A549 (cell line): ENCODE results near the gene SFTPB. TPM values are rescaled to one million over a fixed set of nuclear protein-coding genes. Genes with fewer than 3 reads are reported as not detected.
A peak's percentile ranks its signal among the peaks of the same experiment; 100 is the strongest.

ENCODE experiments used
- ATAC-seq, 2 experiments: fragments of 200-7000 bp in 1 of 2; fragments of >200 bp in 1 of 2; cut with Nextera tagmentation in 1 of 2; cut with Tn5 transposase in 1 of 2; 3 replicates each; pipeline versions ENCODE4 v1.8.0 to v1.9.1; 2018 to 2020; ENCODE audit warnings: mild to moderate bottlenecking in 1 of 2, moderate library complexity in 1 of 2
- CTCF ChIA-PET: fragments of 300-600 bp; sonication (Branson Sonifier 250); formaldehyde crosslinking; extraction: SDS; loops from one replicate; lab custom pipeline; 2021; ENCODE audit warnings: antibody characterized with exemption, inconsistent platforms; lab: Yijun Ruan, JAX
- POLR2A ChIA-PET: fragments of 350-600 bp; formaldehyde crosslinking; extraction: SDS; loops from one replicate; lab custom pipeline; 2021; ENCODE audit warnings: antibody characterized with exemption, inconsistent platforms; lab: Yijun Ruan, JAX
- DNase-seq, 2 experiments: peaks; one replicate each; pipeline versions ENCODE4 v3.0.0 to v3.0.0-alpha.2; 2011 to 2016; ENCODE audit warnings: low read depth in 1 of 2, low spot score in 1 of 2
- FAIRE-seq: peaks from 2 replicates; lab custom pipeline; 2011; peaks lifted over from hg19 to GRCh38; lab: Jason Lieb, UNC
- H3K27ac ChIP-seq, 2 experiments: fragments of >200 bp; sonication (Bioruptor Twin); formaldehyde crosslinking; 3 replicates each; pipeline ENCODE4 v1.5.1; 2016 to 2017
- H3K4me1 ChIP-seq: fragments of >200 bp; sonication (Bioruptor Twin); formaldehyde crosslinking; 3 replicates; pipeline ENCODE4 v1.6.1; 2016
- H3K4me2 ChIP-seq: fragments of >200 bp; sonication (Bioruptor Twin); formaldehyde crosslinking; 3 replicates; pipeline ENCODE4 v1.6.1; 2016
- H3K4me3 ChIP-seq: fragments of >200 bp; sonication (Bioruptor Twin); formaldehyde crosslinking; 3 replicates; pipeline ENCODE4 v1.5.1; 2016
- H3K9me3 ChIP-seq: fragments of >200 bp; sonication (Bioruptor Twin); formaldehyde crosslinking; 3 replicates; pipeline ENCODE4 v1.6.1; 2016
- BCL3 ChIP-seq: fragments of >200 bp; sonication (Bioruptor Twin); formaldehyde crosslinking; IDR thresholded peaks from 3 replicates; pipeline ENCODE4 v1.6.1; 2016
- CHD2 ChIP-seq: fragments of 150-350 bp; IDR thresholded peaks from 2 replicates; pipeline ENCODE4 v1.6.1; 2014; ENCODE audit warnings: low read length; ENCODE audit not compliant: partially characterized antibody
- GATA3 ChIP-seq: IDR thresholded peaks from 2 replicates; pipeline ENCODE4 v1.6.1; 2012; ENCODE audit warnings: borderline replicate concordance
- HDAC2 ChIP-seq: fragments of 200-600 bp; sonication (generic); IDR thresholded peaks from 2 replicates; pipeline ENCODE4 v1.6.1; 2016
- HES2 ChIP-seq: fragments of >200 bp; sonication (Bioruptor Twin); formaldehyde crosslinking; IDR thresholded peaks from 2 replicates; pipeline ENCODE4 v1.6.1; 2016
- HEYL ChIP-seq: fragments of 250-450 bp; sonication (Bioruptor Pico); IDR thresholded peaks from 2 replicates; pipeline ENCODE4 v1.8.0; 2021; ENCODE audit warnings: mild to moderate bottlenecking, moderate library complexity
- JUN ChIP-seq, 2 experiments: fragments of >200 bp; sonication (Bioruptor Twin); formaldehyde crosslinking; IDR thresholded peaks; 2 replicates in 1 of 2; 3 replicates in 1 of 2; pipeline ENCODE4 v1.6.1; 2016 to 2017
- KDM5A ChIP-seq: fragments of 200-600 bp; sonication (generic); IDR thresholded peaks from 2 replicates; pipeline ENCODE4 v1.6.1; 2016; ENCODE audit warnings: antibody characterized with exemption, mild to moderate bottlenecking
- MAFK ChIP-seq: fragments of 450-650 bp; IDR thresholded peaks from 2 replicates; pipeline ENCODE4 v1.6.1; 2014; ENCODE audit not compliant: partially characterized antibody
- MYC ChIP-seq: IDR thresholded peaks from 2 replicates; pipeline ENCODE4 v1.6.1; 2012; ENCODE audit warnings: mild to moderate bottlenecking, inconsistent platforms, low read length, improper control_type of control experiment, borderline replicate concordance
- NFE2L2 ChIP-seq: fragments of 150-350 bp; conservative IDR thresholded peaks from 2 replicates; pipeline ENCODE4 v1.6.1; 2014; ENCODE audit warnings: low read length
- RAD21 ChIP-seq, 2 experiments: fragments of >200 bp in 1 of 2; sonication (Bioruptor Twin) in 1 of 2; formaldehyde crosslinking in 1 of 2; IDR thresholded peaks in 1 of 2; conservative IDR thresholded peaks in 1 of 2; 2 replicates in 1 of 2; 3 replicates in 1 of 2; pipeline ENCODE4 v1.6.1; 2012 to 2018; ENCODE audit warnings: inconsistent platforms in 1 of 2
- RCOR1 ChIP-seq: fragments of 150-350 bp; IDR thresholded peaks from 2 replicates; pipeline ENCODE4 v1.6.1; 2014; ENCODE audit warnings: antibody characterized with exemption, low read length, low read depth
- REST ChIP-seq: fragments of 200-600 bp; sonication (generic); IDR thresholded peaks from 2 replicates; pipeline ENCODE4 v1.6.1; 2016; ENCODE audit warnings: antibody characterized with exemption, mild to moderate bottlenecking, moderate library complexity
- RNF2 ChIP-seq: fragments of 200-600 bp; sonication (generic); IDR thresholded peaks from 2 replicates; pipeline ENCODE4 v1.6.1; 2016; ENCODE audit warnings: low read depth, mild to moderate bottlenecking, antibody characterized with exemption, moderate library complexity, borderline replicate concordance
- SREBF2 ChIP-seq: fragments of 450-650 bp; IDR thresholded peaks from 2 replicates; pipeline ENCODE4 v1.6.1; 2014; ENCODE audit warnings: mild to moderate bottlenecking, moderate library complexity
- TP53 ChIP-seq: fragments of 250-450 bp; sonication (Bioruptor Pico); IDR thresholded peaks from 2 replicates; pipeline ENCODE4 v1.5.0; 2021; ENCODE audit warnings: mild to moderate bottlenecking, moderate library complexity
- ZNF302 ChIP-seq: fragments of 250-450 bp; sonication (Bioruptor Pico); IDR thresholded peaks from 2 replicates; pipeline ENCODE4 v1.9.0; 2021; ENCODE audit warnings: inconsistent platforms, mild to moderate bottlenecking, moderate library complexity
- WGBS: methylation state at CpG from one replicate; pipeline ENCODE4 v1.1.6; 2017; ENCODE audit errors: missing lambda C conversion rate; 5-methylcytosine and 5-hydroxymethylcytosine counted together
- polyA plus RNA-seq, 4 experiments: library from polyadenylated mRNA; depleted of rRNA in 3 of 4; stranded (reverse); fragments of >200 nt; fragmentation: RNase III in 1 of 4; extraction: RNeasy Plus Mini Kit Qiagen cat#74134 plus additional on column Dnase treatment in 1 of 4; gene quantifications; 2 replicates in 3 of 4; 3 replicates in 1 of 4; pipeline ENCODE4 v1.2.3, GENCODE V29; 2011 to 2017

SFTPB gene
- polyA plus RNA-seq, 2 of the 4 experiments (the other 2 are of a cell fraction), result not detected

- Histone ChIP-seq H3K4me1 (peaks cover 11% of the 10 kb centered on the region), H3K4me3 (no peak overlapping the region), H3K4me2 (no peak overlapping the region), H3K9me3 (no peaks in the 10 kb centered on the region), H3K27ac (peak overlapping the region in 1 of 2 experiments; percentile 47; a peak in 2 of 6 replicates)
- TF ChIP-seq ZNF302 (CRISPR knock-in tag), result no peak
- TF ChIP-seq HDAC2, result no peak
- TF ChIP-seq RAD21 (conservative IDR thresholded peaks at IDR 0.05 in 1 of 2, IDR thresholded peaks at IDR 0.05 in 1 of 2), result no peak
- TF ChIP-seq REST, result no peak
- no peak for TF ChIP-seq HES2
- TF ChIP-seq KDM5A, result no peak
- TF ChIP-seq RNF2, result no peak
- DNase-seq (no peak), FAIRE-seq (no peak), ATAC-seq (no peak)
- CTCF ChIA-PET, result interaction anchor here (0.6 to 10.8 kb wide), 10 partner anchors 10 to 118 kb away, joined by 3 to 135 read pairs (median 10); no protein-coding TSS in a partner anchor
- WGBS, result 72% methylated on average over 12 of the region's 12 CpGs
- POLR2A ChIA-PET, result interaction anchor here (0.7 kb wide), 1 partner anchor 22 kb away, joined by 4 read pairs; no protein-coding TSS in a partner anchor
Measured at GRCh38 chr2:85695691-85696668, 28.0 kb upstream of the SFTPB start.

- DNase-seq, result no peak
- WGBS, result 79% methylated on average over 11 of the region's 11 CpGs
- ChIA-PET CTCF (interaction anchor here (1.6 to 10.8 kb wide), 2 partner anchors 14 to 46 kb away, joined by 6 to 135 read pairs; no protein-coding TSS in a partner anchor), POLR2A (interaction anchor here (0.6 kb wide), 1 partner anchor 40 kb away, joined by 3 read pairs; no protein-coding TSS in a partner anchor)
- no peak overlapping the region for H3K4me2 ChIP-seq
- H3K4me1 ChIP-seq, result peaks cover 7% of the 10 kb centered on the region; the same call in 1 of the 3 replicates
- H3K27ac ChIP-seq, result peak overlapping the region in 1 of 2 experiments; percentile 47; a peak in 3 of 6 replicates
- FAIRE-seq, result no peak
- no peak for TF ChIP-seq TP53 (CRISPR knock-in tag)
- no peak for TF ChIP-seq RCOR1
- no peak for TF ChIP-seq MAFK
- TF ChIP-seq HDAC2, result no peak
- no peak for TF ChIP-seq SREBF2
- no peak overlapping the region for H3K4me3 ChIP-seq
- ATAC-seq, result no peak
- H3K9me3 ChIP-seq, result no peaks in the 10 kb centered on the region
Measured at GRCh38 chr2:85695121-85695520, 27.1 kb upstream of the SFTPB start.

GRCh38 chr2:85694052-85695025 lies 26.3 kb upstream of the SFTPB start, which contains the start of gene GNLY:
GNLY (plus strand) TSS chr2:85694358; CDS start chr2:85694419, 61 bp downstream.
- TF ChIP-seq CHD2, result no peak
- TF ChIP-seq GATA3, result no peak
- TF ChIP-seq NFE2L2, result no peak
- TF ChIP-seq KDM5A, result no peak
- no peak for TF ChIP-seq BCL3
- no peak for TF ChIP-seq JUN (IDR thresholded peaks at IDR 0.05)
- TF ChIP-seq HEYL (CRISPR knock-in tag), result no peak
- no peak for TF ChIP-seq ZNF302 (CRISPR knock-in tag)
- TF ChIP-seq MYC, result no peak
- H3K27ac ChIP-seq, result peak within 1 kb of the TSS in 1 of 2 experiments; percentile 47; a peak in 3 of 6 replicates
- ChIA-PET POLR2A (interaction anchor here (0.6 kb wide), 1 partner anchor 39 kb away, joined by 3 read pairs; no protein-coding TSS in a partner anchor), CTCF (interaction anchor here (0.7 to 10.8 kb wide), 12 partner anchors 9 to 120 kb away, joined by 3 to 135 read pairs (median 4); no protein-coding TSS in a partner anchor)
- no peak for DNase-seq
- peaks cover 7% of the 10 kb centered on the region; the same call in 1 of the 3 replicates for H3K4me1 ChIP-seq
- no peak; a peak in 1 of 6 replicates for ATAC-seq
- no peaks in the 10 kb centered on the region for H3K9me3 ChIP-seq
- H3K4me3 ChIP-seq, result no peak within 1 kb of the TSS
- no peak for FAIRE-seq
- H3K4me2 ChIP-seq, result no peak within 1 kb of the TSS
- 80% methylated on average over 15 of the region's 15 CpGs for WGBS
